ENCODE results near the gene CHST14. TPM values are rescaled to one million over a fixed set of nuclear protein-coding genes. Genes with fewer than 3 reads are reported as not detected.

CHST14 gene
- total and polyA plus RNA-seq, 2 of the 8 experiments (the other 6 are each of a cell fraction or from before 2014, with no cell fraction given): 13.4 to 20.3 TPM

DNA sequence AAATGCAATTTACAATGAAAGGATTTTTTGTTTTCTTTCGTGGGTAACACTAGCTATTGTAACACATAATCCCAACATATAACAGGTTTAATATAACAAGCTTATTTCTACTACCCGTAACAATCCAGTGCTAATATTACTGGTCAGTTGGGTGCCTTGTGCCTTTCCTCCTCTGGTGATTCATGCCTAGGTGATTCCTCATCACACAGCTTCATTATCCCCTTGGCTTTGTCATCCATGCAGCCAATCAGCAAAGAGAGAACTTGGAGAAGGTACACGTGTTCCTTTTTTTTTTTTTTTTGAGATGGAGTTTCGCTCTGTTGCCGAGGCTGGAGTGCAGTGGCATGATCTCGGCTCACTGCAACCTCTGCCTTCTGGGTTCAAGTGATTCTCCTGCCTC lies 30.7 kb downstream of the CHST14 start:
- no peak overlapping the region for H3K23ac ChIP-seq (ENCODE audit: insufficient read length)
- no peak overlapping the region for H2BK12ac ChIP-seq (ENCODE audit: low read depth, low read length)
- no peaks in the 10 kb centered on the region for H3K79me1 ChIP-seq (ENCODE audit: low read depth, low read length)
- FAIRE-seq: no peak
- no peak overlapping the region for H2BK15ac ChIP-seq (ENCODE audit: low read length)
- H3K9ac ChIP-seq (replicated peaks in 1 of 4; ENCODE audit: extremely low read depth in 1 of 4, low read depth in 3 of 4, low read length in 3 of 4): no peak overlapping the region
- ChIA-PET POLR2A (ENCODE audit: partially characterized antibody) (no interaction called here), CTCF (ENCODE audit: partially characterized antibody) (interaction anchor here (0.6 to 1.1 kb wide), 4 partner anchors 23 to 57 kb away, joined by 3 to 4 read pairs (median 3); no protein-coding TSS in a partner anchor)
- H3K9me3 ChIP-seq (ENCODE audit: insufficient read depth in 2 of 2, low read depth in 1 of 2, low read length in 1 of 2): no peaks in the 10 kb centered on the region
- DNase-seq (ENCODE audit: low read depth in 1 of 2, low spot score in 2 of 2): no peak
- no peak overlapping the region for H4K5ac ChIP-seq (ENCODE audit: insufficient read length, low read depth, low read length)
- no peak overlapping the region for H3K4me3 ChIP-seq (ENCODE audit: extremely low read depth in 1 of 4, insufficient read depth in 2 of 4, low read depth in 3 of 4, low read length in 4 of 4)
- H3K14ac ChIP-seq (ENCODE audit: insufficient read length): no peak overlapping the region
- H2AFZ ChIP-seq (ENCODE audit: low read length): no peak overlapping the region
- H4K8ac ChIP-seq (ENCODE audit: extremely low read depth, insufficient read depth, low read length): no peak overlapping the region
- H3K56ac ChIP-seq (replicated peaks; ENCODE audit: insufficient read length, low read depth, low read length): no peak overlapping the region
- no peak overlapping the region for H2BK20ac ChIP-seq (ENCODE audit: low read length)
- H3K23me2 ChIP-seq (ENCODE audit: low read depth, low read length): no peaks in the 10 kb centered on the region
- no peak overlapping the region for H3K18ac ChIP-seq (ENCODE audit: extremely low read depth, low read length)
- H2AK5ac ChIP-seq (ENCODE audit: low read depth, low read length): no peak overlapping the region
- peaks cover 0 to 2% of the 10 kb centered on the region in 2 experiments for H4K20me1 ChIP-seq (replicated peaks in 1 of 2; ENCODE audit: control insufficient read depth in 1 of 2, insufficient read depth in 2 of 2, low read length in 2 of 2)
- WGBS, 2 experiments (ENCODE audit: extremely low coverage in 1 of 2, insufficient coverage in 1 of 2, insufficient read length in 1 of 2, insufficient replicate concordance in 2 of 2, low coverage in 1 of 2, low lambda C conversion rate in 2 of 2, missing lambda C conversion rate in 1 of 2): 71% methylated on average over 4 of the region's 6 CpGs; no CpG with 5 or more reads in 1 of the 2 experiments
- no peak overlapping the region for H2BK120ac ChIP-seq (replicated peaks; ENCODE audit: low read depth, low read length)
- H3K4ac ChIP-seq (replicated peaks; ENCODE audit: insufficient read length, low read depth, low read length): no peak overlapping the region
- H3K4me1 ChIP-seq (replicated peaks in 1 of 4; ENCODE audit: control insufficient read depth in 3 of 4, insufficient read depth in 4 of 4, low read length in 3 of 4): no peaks in the 10 kb centered on the region
- no peak overlapping the region for H3K4me2 ChIP-seq (ENCODE audit: insufficient read depth in 1 of 2, low read depth in 2 of 2, low read length in 2 of 2)
- H4K91ac ChIP-seq (replicated peaks; ENCODE audit: insufficient read length, low read length): no peak overlapping the region
- no peaks in the 10 kb centered on the region for H3K79me2 ChIP-seq (ENCODE audit: control insufficient read depth in 1 of 2, insufficient read depth in 2 of 2, low read length in 2 of 2)
- H3K27me3 ChIP-seq (replicated peaks in 1 of 4; ENCODE audit: control insufficient read depth in 3 of 4, extremely low read depth in 1 of 4, insufficient read depth in 3 of 4, low read length in 3 of 4): no peaks in the 10 kb centered on the region; a peak in 1 of 7 replicates
- no peak overlapping the region for H3K27ac ChIP-seq (ENCODE audit: low read depth, low read length)
- no peak overlapping the region for H2BK5ac ChIP-seq (ENCODE audit: low read depth, low read length)
- H3K36me3 ChIP-seq (ENCODE audit: control insufficient read depth in 2 of 4, insufficient read depth in 4 of 4, low read length in 3 of 4): no peaks in the 10 kb centered on the region
- no peak for TF ChIP-seq JUN (IDR thresholded peaks at IDR 0.05; ENCODE audit: low read depth, low read length)
